ENCODE results near the gene PSPN. TPM values are rescaled to one million over a fixed set of nuclear protein-coding genes. Genes with fewer than 3 reads are reported as not detected.

PSPN gene
- total and polyA plus RNA-seq, 2 of the 13 experiments (the other 11 are each of a cell fraction or from before 2014, with no cell fraction given): 0.69 to 1.1 TPM

GRCh38 chr19:6354098-6354674, 21.5 kb downstream of the PSPN start:
- CTCF ChIA-PET (ENCODE audit: low intra/inter-chr PET ratio, low total read pairs): no interaction called here

More at GRCh38 chr19:6354098-6354674, 21.5 kb downstream of the PSPN start:
- Histone ChIP-seq H3K4me1 (ENCODE audit: insufficient read depth, low read length) (0 out of 2 replicates have a peak, but pooled peaks cover 11% of the 10 kb centered on the region), H3K4me2 (ENCODE audit: low read depth, low read length) (no peak overlapping the region), H2AFZ (ENCODE audit: low read length) (no peak overlapping the region), H3K9me3 (ENCODE audit: low read length) (no peaks in the 10 kb centered on the region), H3K27me3 (ENCODE audit: control insufficient read depth in 1 of 2, insufficient read depth in 2 of 2, low read length in 2 of 2) (peaks cover 0 to 4% of the 10 kb centered on the region in 2 experiments; a peak in 2 of 5 replicates), H4K20me1 (ENCODE audit: insufficient read depth, low read length) (no peaks in the 10 kb centered on the region), H3K79me2 (ENCODE audit: insufficient read depth, low read length) (no peaks in the 10 kb centered on the region), H3K36me3 (replicated peaks in 1 of 2; ENCODE audit: control insufficient read depth in 1 of 2, insufficient read depth in 2 of 2, low read length in 2 of 2) (no peaks in the 10 kb centered on the region), H3K4me3 (replicated peaks in 1 of 3; ENCODE audit: insufficient read depth in 1 of 3, low read depth in 2 of 3, low read length in 3 of 3) (no peak overlapping the region), H3K27ac (ENCODE audit: extremely low read length, insufficient read depth, low read length) (no peak overlapping the region), H3K9ac (ENCODE audit: insufficient read depth, low read depth, low read length) (no peak overlapping the region)
- FAIRE-seq (no peak), DNase-seq (ENCODE audit: low spot score) (no peak), ATAC-seq (no peak)
- no TSS peak for BruUV-seq (replicated peaks)
- intact Hi-C loops (cut with micrococcal nuclease; ENCODE audit: unreplicated experiment) (no loop called here), in situ Hi-C loops (cut with HindIII; ENCODE audit: extremely low pct_ligation_motif_present, low pct_unique_long_range_greater_than_20kb) (no loop called here)
- WGBS (ENCODE audit: low lambda C conversion rate): 29% methylated on average over 4 of the region's 4 CpGs
- POLR2A ChIA-PET: interaction anchor here (0.6 kb wide), 1 partner anchor 17 kb away, joined by 3 read pairs; no protein-coding TSS in a partner anchor
- TF ChIP-seq ZNF503 (CRISPR knock-in tag; IDR thresholded peaks at IDR 0.05): no peak
- TF ChIP-seq RORA (CRISPR knock-in tag; IDR thresholded peaks at IDR 0.05): no peak
- no peak for TF ChIP-seq ZNF232 (CRISPR knock-in tag; IDR thresholded peaks at IDR 0.05; ENCODE audit: borderline replicate concordance)

All from HepG2 (cell line).